ENCODE data around the gene ZNF611.

- TF ChIP-seq CTCF (IDR thresholded peaks at IDR 0.05) (no peak), E2F4 (CRISPR knock-in tag; IDR thresholded peaks at IDR 0.05; ENCODE audit: borderline replicate concordance, low read depth) (no peak), HMGA2 (CRISPR knock-in tag; IDR thresholded peaks at IDR 0.05) (no peak), ELF4 (CRISPR knock-in tag; IDR thresholded peaks at IDR 0.05; ENCODE audit: low read depth) (no peak), ZBTB43 (CRISPR knock-in tag; IDR thresholded peaks at IDR 0.05) (no peak), ESRRA (CRISPR knock-in tag; IDR thresholded peaks at IDR 0.05; ENCODE audit: borderline replicate concordance) (no peak), ZBTB21 (CRISPR knock-in tag; IDR thresholded peaks at IDR 0.05; ENCODE audit: borderline replicate concordance) (no peak), CDX4 (CRISPR knock-in tag; IDR thresholded peaks at IDR 0.05; ENCODE audit: borderline replicate concordance) (no peak), ZNF425 (CRISPR knock-in tag; conservative IDR thresholded peaks at IDR 0.05) (no peak)
- TF ChIP-seq, protein P1, sequence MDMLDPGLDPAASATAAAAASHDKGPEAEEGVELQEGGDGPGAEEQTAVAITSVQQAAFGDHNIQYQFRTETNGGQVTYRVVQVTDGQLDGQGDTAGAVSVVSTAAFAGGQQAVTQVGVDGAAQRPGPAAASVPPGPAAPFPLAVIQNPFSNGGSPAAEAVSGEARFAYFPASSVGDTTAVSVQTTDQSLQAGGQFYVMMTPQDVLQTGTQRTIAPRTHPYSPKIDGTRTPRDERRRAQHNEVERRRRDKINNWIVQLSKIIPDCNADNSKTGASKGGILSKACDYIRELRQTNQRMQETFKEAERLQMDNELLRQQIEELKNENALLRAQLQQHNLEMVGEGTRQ (CRISPR knock-in tag; IDR thresholded peaks at IDR 0.05): no peak
- TF ChIP-seq, protein P2, sequence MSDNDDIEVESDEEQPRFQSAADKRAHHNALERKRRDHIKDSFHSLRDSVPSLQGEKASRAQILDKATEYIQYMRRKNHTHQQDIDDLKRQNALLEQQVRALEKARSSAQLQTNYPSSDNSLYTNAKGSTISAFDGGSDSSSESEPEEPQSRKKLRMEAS (CRISPR knock-in tag; IDR thresholded peaks at IDR 0.05): no peak
- TF ChIP-seq, protein P3, sequence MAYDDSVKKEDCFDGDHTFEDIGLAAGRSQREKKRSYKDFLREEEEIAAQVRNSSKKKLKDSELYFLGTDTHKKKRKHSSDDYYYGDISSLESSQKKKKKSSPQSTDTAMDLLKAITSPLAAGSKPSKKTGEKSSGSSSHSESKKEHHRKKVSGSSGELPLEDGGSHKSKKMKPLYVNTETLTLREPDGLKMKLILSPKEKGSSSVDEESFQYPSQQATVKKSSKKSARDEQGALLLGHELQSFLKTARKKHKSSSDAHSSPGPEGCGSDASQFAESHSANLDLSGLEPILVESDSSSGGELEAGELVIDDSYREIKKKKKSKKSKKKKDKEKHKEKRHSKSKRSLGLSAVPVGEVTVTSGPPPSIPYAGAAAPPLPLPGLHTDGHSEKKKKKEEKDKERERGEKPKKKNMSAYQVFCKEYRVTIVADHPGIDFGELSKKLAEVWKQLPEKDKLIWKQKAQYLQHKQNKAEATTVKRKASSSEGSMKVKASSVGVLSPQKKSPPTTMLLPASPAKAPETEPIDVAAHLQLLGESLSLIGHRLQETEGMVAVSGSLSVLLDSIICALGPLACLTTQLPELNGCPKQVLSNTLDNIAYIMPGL (CRISPR knock-in tag; IDR thresholded peaks at IDR 0.05): no peak
These were observed 890 bp upstream of the ZNF611 start for GRCh38 chr19:52735734-52736133.

Data from WTC11 (cell line).